Measurements from ENCODE around the gene ADAMTSL2.

The ADAMTSL2 gene

DNA sequence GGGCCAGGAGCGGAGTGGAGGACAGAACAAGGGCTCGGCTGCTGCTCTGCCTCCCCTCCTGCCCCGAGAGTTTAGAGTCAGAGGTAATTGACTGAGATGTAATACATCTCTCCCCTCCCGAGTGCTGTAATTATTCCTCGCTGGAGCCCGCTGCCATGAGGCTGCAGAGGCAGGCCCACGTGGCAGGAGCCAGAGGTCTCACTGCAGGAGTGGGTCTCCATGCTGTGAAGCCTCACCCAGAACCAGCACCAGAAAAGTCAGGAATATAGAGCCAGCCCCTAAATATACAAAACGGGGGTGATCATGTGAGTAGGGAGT, 72.2 kb downstream of the ADAMTSL2 start:
- no peak for DNase-seq (ENCODE audit: low read depth)

DNA sequence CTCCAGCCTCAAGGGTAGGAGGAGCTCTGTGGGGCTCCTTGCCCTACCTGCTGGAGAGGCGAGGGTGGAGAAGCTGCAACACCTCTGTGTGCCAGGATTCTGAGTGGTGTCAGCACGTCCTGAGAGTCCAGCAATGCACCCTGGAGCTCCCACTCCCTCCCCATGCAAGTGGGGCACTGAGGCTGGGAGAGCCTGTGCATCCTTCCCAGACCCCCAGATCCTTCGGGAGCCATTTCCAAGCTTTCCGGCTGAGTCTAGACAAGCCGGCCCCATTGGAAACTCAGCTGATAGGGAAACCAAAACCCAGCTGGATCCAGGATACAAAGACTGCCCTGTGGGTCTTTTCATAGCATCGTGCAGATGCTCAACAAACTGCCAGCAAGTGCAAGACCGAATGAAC, 72.9 kb downstream of the ADAMTSL2 start:
- no peak for DNase-seq (ENCODE audit: low read depth)

DNA sequence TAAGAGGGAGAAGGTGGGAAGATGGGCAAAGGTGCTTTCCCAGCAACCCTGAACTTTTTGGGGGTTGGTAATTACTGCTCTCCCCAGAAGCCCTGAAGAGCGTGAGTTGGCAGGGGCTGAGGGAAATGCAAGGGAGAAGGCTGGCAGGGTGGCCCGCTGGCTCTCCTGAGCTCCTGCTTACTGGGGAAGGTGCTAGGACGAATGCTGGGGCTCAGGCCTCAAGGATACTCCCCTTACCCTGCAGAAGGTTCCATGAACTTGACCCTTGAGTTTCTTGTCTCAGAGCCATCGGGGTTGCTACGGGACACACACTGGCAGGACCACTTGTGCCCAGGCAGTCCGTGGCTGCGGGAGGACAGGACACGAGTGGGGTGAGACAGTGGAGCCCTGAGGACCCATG, 73.5 kb downstream of the ADAMTSL2 start:
- no peak for DNase-seq (ENCODE audit: low read depth)

DNA sequence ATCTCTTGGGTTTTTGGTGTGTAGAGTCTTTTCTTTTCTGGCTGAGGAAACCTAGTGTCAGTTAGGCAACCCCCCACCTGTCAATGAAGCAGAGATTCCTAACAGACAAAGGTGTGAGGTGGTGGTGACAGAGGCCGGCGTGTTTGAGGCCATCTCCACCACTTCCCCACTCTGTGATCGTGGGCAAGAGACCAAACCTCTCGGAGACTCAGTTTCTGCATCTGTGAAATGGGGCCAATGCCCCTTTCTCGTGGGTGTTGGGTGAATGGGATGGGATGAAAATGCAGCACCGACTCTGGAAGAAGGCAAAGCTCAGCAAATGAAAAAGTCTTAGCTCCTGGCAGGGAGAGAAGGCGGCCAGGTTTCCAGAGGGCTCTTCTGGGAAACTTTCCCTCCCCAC, 73.9 kb downstream of the ADAMTSL2 start:
- no peak for DNase-seq (ENCODE audit: low read depth)

DNA sequence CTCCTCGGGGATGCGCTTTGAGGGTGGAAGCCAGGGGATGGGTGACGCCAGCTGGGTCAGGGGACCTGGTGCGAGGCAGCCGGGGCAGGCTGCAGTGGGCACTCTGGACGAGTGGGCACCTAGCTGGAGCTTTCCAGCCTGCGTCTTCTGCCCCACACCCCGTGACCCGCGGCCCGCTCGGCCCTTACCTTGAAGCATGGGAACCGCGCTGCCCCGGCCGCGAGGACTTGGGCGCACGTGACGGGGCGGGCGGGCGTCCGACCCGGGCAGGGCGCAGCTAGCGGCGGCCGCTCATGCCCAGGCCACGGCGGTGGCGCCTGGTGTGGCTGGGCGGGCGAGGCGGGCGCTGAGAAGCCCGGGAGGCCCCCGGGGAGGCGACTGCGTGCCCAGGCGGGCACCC, 74.4 kb downstream of the ADAMTSL2 start:
- DNase-seq (ENCODE audit: low read depth): no peak

DNA sequence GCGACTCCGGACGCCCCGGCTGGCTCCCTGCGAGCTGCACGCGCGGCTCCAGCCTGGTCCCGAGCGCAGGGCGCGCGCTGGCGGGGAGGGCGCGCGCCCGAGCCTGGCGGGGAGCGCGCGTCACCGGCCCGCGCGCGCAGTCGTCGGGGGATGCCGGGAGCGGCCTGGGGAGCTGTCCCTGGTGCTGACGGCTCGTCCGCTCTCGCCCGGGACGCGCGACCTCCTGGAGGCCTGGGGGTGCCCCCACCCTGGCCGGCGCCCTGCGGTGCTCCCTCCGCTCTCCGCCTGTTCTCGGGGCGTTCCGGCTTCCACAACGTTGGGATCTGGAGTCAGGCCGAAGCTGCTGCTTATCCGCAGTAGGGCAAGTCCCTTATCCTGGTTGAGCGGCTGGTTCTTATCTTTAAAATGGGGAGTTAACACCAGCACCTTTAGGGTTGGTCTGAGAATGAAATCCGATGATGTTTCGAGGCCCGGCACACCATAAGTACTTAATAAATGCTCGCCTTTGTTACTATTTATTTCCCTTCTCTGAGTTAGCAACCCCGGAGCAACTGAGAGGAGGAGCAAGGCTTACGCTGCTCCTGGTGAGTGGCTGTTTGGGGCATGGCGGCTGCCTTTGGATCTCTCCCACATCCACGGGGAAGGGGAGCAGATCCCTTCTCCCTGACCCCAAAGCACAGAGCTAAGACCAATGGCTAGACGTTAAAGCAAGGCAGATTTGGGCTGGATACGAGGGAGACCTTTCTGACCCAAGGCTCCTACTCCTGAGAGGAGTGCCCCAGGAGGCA, 75.0 kb downstream of the ADAMTSL2 start, which contains the start of gene FAM163B:
FAM163B (minus strand) TSS at position 79 of the 788 bp plus-strand sequence. CDS start 29,166 bp downstream, outside the sequence.
- DNase-seq (ENCODE audit: low read depth): peak; percentile 11

DNA sequence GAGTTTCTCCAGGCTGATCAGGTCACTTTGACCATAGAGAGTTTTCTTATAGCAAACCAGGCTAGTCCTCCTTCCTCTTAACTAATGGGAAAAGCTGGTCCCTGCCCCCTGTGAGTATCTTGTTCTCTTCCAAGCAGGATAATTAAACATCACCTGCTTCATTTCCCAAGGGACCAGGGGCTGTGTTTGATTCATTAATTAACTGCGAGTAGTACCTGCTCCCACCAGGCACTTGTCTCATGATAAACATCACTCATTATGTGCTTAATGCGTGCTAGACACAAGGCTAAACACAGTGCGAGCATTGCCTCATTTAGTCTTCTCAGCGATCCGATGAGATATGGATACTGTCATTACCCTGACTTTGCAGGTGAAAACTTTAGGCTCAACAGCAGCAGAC, 76.3 kb downstream of the ADAMTSL2 start:
- DNase-seq (ENCODE audit: low read depth): no peak

DNA sequence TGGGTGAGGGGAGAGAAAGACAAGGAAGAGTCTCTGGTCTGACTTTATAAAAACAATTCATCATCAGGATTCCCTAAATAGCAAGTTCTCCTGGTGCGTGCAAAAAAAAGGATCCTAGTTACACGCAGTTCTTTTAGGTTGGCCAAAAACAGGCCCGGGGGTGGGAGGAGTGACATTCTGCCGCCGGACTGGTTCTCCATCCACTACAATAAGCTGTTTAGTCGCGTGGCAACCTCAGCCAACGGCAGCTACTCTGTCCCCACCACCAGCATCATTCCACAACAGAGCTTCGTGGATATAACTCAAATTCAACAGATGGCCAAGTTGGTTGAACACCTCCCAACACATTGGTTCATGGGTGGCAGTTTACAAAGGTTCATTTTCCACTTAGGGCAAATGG, 77.5 kb downstream of the ADAMTSL2 start:
- DNase-seq (ENCODE audit: low read depth): no peak

DNA sequence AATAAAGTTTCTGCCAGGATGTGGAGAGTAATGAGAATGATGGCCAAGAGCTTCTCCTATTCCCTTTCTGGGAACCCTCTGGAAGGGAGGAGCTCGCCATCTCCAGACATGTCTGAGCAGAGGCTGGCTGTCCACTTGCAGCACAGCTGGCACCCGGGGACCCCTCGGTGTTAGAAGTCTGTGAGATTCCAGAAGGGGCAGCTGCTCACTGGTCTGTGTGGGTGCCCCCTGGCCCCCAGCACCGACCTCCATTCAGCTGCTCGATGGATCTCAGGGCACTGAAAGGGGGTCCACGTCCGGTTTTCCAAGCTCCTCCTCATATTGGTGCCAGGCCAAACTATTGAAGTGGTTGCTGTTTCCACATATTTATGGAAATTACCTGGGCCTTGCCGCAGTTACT, 78.3 kb downstream of the ADAMTSL2 start:
- DNase-seq (ENCODE audit: low read depth): no peak

DNA sequence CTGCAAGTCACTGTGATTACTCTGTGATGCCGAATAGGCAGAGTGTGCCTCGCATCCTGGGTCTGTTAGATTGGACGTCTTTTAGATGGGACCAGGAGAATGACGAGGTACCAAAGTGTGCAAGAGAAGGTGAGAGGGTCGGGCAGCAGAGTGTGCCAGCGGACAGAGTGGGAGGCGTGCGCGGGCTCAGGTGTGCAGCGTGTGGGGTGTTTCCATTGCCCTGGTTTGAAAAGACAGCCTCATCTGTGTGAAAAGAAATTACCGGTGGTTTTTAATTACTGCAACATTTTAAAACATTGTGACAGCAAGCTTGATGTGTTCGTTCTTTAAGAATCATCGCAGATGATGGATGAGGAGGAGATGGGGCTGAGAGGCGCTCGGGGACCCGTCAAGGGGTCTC, 78.9 kb downstream of the ADAMTSL2 start:
- no peak for DNase-seq (ENCODE audit: low read depth)

DNA sequence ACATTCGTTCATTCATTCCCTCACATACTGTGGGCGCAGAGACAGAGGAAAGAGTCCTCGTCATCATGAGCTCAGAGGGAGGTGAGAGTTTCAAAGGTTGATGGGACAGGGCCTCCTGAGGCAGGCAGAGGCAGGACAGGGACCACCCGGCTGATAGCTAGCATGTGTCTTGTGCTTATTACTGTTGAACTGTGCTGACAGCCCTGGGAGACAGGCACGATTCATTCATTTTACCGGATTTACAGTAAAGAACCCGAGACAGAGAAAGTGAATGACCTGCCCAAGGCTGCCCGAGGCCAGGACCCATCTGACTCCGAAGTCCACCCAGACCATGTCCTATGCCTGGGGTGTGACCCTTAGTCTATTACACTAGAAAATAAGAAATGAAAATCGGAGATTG, 79.6 kb downstream of the ADAMTSL2 start:
- no peak for DNase-seq (ENCODE audit: low read depth)

DNA sequence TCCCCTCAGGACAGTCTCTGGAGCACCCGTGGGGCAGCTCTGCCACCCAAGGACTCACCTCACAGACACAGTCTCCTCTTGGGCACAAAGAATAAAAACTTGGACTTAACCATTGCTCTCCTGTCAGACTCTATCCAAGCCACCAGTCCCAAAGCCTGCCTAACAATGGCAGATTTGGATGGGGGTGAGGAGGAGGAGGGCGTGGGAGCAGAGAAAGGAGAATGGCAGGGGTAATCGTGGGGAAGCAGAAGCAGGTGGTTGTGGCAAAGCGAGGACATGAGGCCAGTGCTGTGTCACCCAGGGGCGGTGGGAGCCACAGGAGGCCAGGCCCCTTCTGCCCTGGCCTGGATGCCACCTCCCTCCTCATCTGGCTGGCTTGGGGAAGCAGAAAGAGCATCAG, 80.2 kb downstream of the ADAMTSL2 start:
- DNase-seq (ENCODE audit: low read depth): no peak

DNA sequence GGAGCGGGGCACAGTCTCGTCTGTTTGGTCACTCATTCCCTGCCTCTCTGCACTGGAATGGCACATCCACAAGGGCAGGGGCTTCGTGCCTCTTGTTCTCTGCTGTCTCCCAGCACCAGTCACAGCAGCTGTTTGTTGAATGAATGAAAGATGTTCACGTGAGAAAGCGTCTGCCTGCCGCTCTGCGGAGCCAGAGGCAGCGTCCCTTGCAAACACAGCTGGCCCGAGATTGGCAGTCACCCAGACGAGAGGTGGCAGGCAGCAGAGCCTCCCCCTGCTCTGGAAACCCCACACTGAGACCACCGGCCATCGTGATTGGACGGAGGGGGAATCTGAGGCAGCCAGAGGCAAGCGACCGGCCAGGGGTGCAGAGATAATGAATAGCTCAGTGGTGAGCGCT, 80.7 kb downstream of the ADAMTSL2 start:
- DNase-seq (ENCODE audit: low read depth): no peak

DNA sequence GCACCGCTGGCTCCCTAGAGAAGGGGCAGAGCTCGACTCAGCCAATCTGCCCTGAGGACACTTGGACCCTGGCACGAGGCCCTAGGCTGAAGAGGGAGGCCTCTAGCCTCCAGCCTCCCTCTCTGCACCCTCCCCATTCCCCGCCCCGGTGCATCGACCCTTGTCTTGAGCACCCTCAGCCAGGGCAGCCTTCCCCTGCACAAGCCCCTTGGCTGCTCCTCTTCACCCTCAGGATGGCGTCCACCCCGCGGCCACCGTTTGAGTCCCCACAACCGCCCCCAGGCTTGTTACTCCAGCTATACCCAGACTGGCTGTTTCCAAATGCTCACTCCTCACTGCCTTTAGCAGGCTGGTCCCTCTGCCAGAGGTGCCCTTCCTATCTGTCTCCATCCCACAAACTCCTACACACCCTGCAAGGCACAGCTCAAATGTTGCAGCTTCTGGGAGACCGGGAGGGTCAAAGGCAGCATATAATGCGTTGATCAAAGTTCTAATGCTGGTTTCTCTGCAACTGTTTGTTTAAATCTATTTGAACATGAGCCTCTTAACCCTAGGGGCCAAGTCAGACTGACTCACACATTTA, 81.2 kb downstream of the ADAMTSL2 start:
- no peak for DNase-seq (ENCODE audit: low read depth)

DNA sequence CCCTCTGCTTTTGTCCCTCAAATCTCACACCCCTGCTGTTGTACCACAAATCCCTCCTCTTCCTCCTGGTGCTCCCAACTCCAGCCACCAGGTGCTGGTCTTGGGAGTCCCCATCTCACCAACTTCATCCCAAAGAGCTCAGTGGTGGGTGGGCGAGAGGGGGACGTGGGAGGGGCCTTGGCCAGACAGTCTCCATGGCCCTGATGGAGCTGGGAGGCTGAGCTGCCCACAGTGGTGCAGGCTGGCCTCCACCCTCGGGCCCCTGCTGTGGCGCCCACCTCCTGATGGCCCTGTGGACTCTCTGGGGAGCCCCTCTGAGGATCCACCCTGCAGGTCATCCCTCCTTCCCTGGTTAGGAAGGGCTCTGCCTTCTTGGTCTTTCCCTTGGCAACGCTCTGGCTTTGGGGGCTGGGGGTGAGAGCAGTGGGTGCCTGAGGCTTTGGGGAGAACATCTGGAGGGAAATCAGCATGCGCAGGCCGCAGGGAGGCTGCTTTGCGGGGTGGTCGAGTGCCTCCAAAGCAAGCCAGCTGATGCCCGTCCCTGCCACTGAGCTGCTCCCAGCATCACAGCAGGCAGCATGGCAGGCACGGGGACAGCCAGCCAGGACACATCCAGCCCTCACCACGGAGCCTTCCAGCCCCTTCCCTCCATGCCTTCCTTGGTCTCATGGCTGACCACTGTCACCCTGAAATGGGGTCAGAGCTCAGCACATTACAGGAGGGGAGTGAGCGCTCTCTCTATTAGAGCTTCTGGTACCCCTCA, 82.3 kb downstream of the ADAMTSL2 start:
- no peak for DNase-seq (ENCODE audit: low read depth)

DNA sequence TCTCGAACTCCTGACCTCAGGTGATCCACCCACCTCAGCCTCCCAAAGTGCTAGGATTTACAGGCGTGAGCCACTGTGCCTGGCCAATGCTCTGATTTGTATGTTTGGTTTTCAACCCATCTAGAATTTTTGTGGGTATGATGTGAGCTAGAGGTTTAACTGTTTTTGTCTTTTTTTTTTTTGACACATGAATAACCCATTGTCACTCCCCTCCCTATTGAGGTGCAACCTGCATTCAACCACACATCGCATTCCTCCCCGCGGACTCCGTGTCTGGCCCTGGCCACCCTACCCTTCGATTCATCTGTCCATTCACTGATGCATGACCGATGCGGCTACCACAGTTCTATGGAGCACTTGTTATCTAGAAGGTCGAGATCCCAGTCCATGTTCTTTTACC, 84.2 kb downstream of the ADAMTSL2 start:
- DNase-seq (ENCODE audit: low read depth): no peak

DNA sequence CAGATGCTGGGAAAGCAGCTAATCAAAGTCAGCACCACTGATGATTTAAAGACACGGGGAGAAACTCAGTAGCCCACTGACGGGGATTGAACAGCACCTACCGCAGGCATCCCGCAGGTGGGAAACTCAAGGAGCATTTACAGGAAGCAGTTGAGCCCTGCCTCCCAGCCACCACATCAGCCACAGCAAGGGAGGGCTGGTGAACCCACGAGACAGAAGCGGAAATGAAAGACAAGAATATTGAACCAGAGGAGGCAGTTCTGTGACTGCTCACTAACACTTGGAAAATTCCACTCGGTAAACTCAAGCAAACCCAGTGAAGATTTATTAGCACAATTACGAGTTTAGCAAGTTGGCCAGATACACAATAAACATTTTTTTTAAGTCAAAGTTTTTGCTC, 85.3 kb downstream of the ADAMTSL2 start:
- peak; percentile 46 for DNase-seq (ENCODE audit: low read depth)

DNA sequence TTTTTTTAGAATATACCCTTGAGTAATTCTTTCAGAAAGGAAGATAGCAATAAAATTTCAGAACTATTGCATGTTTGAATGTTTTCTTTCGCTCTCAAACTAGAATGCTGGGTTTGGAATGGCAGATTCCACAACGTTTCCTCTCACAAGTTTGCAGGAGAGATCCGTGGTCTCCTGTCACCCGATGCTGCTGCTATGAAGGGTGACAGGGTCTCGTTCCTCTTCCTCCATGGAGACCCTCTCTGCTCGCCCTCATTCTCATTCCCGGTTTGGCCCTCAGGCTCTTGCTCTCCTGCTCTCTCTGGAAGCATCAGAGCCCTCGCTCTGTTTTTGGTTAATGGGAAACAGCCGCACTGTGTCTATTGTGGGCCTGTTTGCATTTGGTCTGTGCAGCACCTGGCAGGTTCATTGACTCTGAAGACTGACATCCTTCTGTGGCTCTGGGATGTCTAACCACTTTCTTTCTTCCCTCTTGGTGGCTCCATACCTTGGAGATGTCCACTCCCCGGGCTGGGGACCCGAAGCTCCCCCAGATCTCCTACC, 87.3 kb downstream of the ADAMTSL2 start:
- no peak for DNase-seq (ENCODE audit: low read depth)

DNA sequence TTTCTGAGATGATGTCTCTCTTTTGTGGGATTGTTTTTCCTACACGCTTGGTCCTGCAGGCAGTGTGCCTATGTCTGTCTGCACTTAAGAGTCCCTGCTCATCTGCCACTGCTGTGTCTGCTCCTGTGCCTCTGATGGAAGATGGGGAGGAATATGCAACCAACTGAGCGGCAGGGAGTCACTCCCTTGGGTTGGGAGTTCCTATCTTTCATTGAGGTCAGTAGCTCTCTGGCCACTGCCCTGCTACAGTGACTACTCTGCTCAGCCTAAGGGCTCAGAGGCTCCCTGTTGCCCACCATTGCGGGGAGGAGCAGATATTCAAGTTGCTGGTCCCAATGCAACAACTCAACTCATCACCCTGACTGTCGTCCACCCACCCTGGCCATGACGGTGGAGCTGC, 88.1 kb downstream of the ADAMTSL2 start:
- DNase-seq (ENCODE audit: low read depth): no peak
